SK-N-MC (cell line): ENCODE results near the gene NEDD4L.

Source experiments
- EZH2 ChIP-seq: fragments of 200-600 bp; sonication (generic); IDR thresholded peaks from one replicate; pipeline ENCODE4 v1.6.1; 2017; ENCODE audit warnings: antibody characterized with exemption
- POLR2AphosphoS5 ChIP-seq: IDR thresholded peaks from 2 replicates; pipeline ENCODE4 v1.6.1; 2012; ENCODE audit warnings: mild to moderate bottlenecking, low read depth, low read length, borderline replicate concordance

DNA sequence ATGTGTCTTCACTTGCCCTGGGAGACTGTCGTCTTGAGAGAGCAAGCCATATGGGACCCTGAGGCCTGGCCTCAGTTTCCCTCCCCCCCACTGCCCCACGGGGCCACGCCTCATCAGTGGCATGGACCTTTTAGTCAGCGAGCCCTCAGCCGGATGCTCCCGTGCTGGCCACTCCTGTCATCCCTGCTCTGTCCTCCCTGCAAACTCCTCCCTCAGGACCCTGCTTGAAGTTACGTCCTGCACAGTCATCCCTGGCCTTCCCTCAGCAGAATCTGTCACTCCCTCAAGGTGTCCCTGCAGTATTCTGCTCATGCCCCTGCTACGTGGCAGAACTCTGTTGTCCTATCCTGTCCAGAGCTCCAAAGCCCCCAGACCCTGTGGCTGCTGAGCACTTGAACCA, 265.1 kb downstream of the NEDD4L start:
- no peak for TF ChIP-seq POLR2AphosphoS5
- TF ChIP-seq EZH2, result no peak
